Measurements from ENCODE around the gene PLPPR1.

Gene PLPPR1

GRCh38 chr9:101026824-101027223, 1.7 kb upstream of the PLPPR1 start:
- Histone ChIP-seq H3K27me3 (replicated peaks; ENCODE audit: control insufficient read depth, insufficient read depth, low read length) (peaks cover 1% of the 10 kb centered on the region; the same call in 1 of the 2 replicates), H3K36me3 (ENCODE audit: control insufficient read depth, insufficient read depth, low read length) (no peaks in the 10 kb centered on the region), H3K4me3 (replicated peaks; ENCODE audit: low read depth, low read length) (no peak overlapping the region)
- no peak for TF ChIP-seq CTCF (IDR thresholded peaks at IDR 0.05; ENCODE audit: insufficient read depth, low read length, poor library complexity, severe bottlenecking)
- DNase-seq (ENCODE audit: extremely low read depth, insufficient read length), result no peak

GRCh38 chr9:101027236-101027635, 1.3 kb upstream of the PLPPR1 start:
- H3K27me3 ChIP-seq (replicated peaks; ENCODE audit: control insufficient read depth, insufficient read depth, low read length), result peaks cover 1% of the 10 kb centered on the region; the same call in 1 of the 2 replicates
- no peak for DNase-seq (ENCODE audit: extremely low read depth, insufficient read length)

GRCh38 chr9:101027733-101028345, 688 bp upstream of the PLPPR1 start:
- no peak for TF ChIP-seq CTCF (IDR thresholded peaks at IDR 0.05; ENCODE audit: insufficient read depth, low read length, poor library complexity, severe bottlenecking)
- Histone ChIP-seq H3K27me3 (replicated peaks; ENCODE audit: control insufficient read depth, insufficient read depth, low read length) (peaks cover 1% of the 10 kb centered on the region; the same call in 1 of the 2 replicates), H3K36me3 (ENCODE audit: control insufficient read depth, insufficient read depth, low read length) (no peaks in the 10 kb centered on the region), H3K4me3 (replicated peaks; ENCODE audit: low read depth, low read length) (no peak overlapping the region)
- DNase-seq (ENCODE audit: extremely low read depth, insufficient read length), result no peak

More at GRCh38 chr9:101027236-101027635, 1.3 kb upstream of the PLPPR1 start:
- TF ChIP-seq CTCF (IDR thresholded peaks at IDR 0.05; ENCODE audit: insufficient read depth, low read length, poor library complexity, severe bottlenecking), result no peak
- no peak overlapping the region for H3K4me3 ChIP-seq (replicated peaks; ENCODE audit: low read depth, low read length)
- no peaks in the 10 kb centered on the region for H3K36me3 ChIP-seq (ENCODE audit: control insufficient read depth, insufficient read depth, low read length)

- Histone ChIP-seq H3K4me3 (replicated peaks; ENCODE audit: low read depth, low read length) (no peak overlapping the region), H3K27me3 (replicated peaks; ENCODE audit: control insufficient read depth, insufficient read depth, low read length) (peaks cover 1% of the 10 kb centered on the region; the same call in 1 of the 2 replicates), H3K36me3 (ENCODE audit: control insufficient read depth, insufficient read depth, low read length) (no peaks in the 10 kb centered on the region)
- no peak for DNase-seq (ENCODE audit: extremely low read depth, insufficient read length)
- TF ChIP-seq CTCF (IDR thresholded peaks at IDR 0.05; ENCODE audit: insufficient read depth, low read length, poor library complexity, severe bottlenecking), result no peak
Observed at GRCh38 chr9:101029315-101030085, 973 bp downstream of the PLPPR1 start.

- no peak for DNase-seq (ENCODE audit: extremely low read depth, insufficient read length)
- no peaks in the 10 kb centered on the region for H3K36me3 ChIP-seq (ENCODE audit: control insufficient read depth, insufficient read depth, low read length)
- H3K4me3 ChIP-seq (replicated peaks; ENCODE audit: low read depth, low read length), result no peak overlapping the region
- TF ChIP-seq CTCF (IDR thresholded peaks at IDR 0.05; ENCODE audit: insufficient read depth, low read length, poor library complexity, severe bottlenecking), result no peak
- peaks cover 1% of the 10 kb centered on the region; the same call in 1 of the 2 replicates for H3K27me3 ChIP-seq (replicated peaks; ENCODE audit: control insufficient read depth, insufficient read depth, low read length)
Observed at GRCh38 chr9:101030086-101030391, 1.5 kb downstream of the PLPPR1 start.
